Panc1 (cell line): ENCODE data around the gene DPH1. TPM values are rescaled to one million over a fixed set of nuclear protein-coding genes. Genes with fewer than 3 reads are reported as not detected.

Experiments
- ATAC-seq: fragments of 200-7000 bp; cut with Tn5 transposase; 2 replicates; pipeline ENCODE4 v1.9.1; 2020; ENCODE audit warnings: mild to moderate bottlenecking, moderate library complexity
- BruUV-seq: library from RNA; stranded (reverse); fragments of 400-500 nt; replicated peaks from 2 replicates; lab custom pipeline; 2021; lab: Mats Ljungman, UMichigan
- CTCF ChIA-PET: fragments of 300-600 bp; sonication (Branson Sonifier 250); formaldehyde crosslinking; loops from one replicate; lab custom pipeline; 2022; ENCODE audit warnings: antibody characterized with exemption; lab: Charles Lee
- POLR2A ChIA-PET: fragments of 300-600 bp; sonication (Branson Sonifier 250); formaldehyde crosslinking; loops from one replicate; lab custom pipeline; 2022; ENCODE audit warnings: antibody characterized with exemption; lab: Charles Lee
- DNase-seq: peaks from one replicate; pipeline ENCODE4 v3.0.0-alpha.2; 2010; ENCODE audit warnings: low read depth, low spot score
- H3K27ac ChIP-seq: 2 replicates; pipeline ENCODE4 v1.5.1; 2011; ENCODE audit warnings: mild to moderate bottlenecking, low read length, inconsistent platforms
- H3K27me3 ChIP-seq: fragments of 200-500 bp; sonication (Bioruptor generic); 2 replicates; pipeline ENCODE4 v1.6.0; 2014; ENCODE audit warnings: low read length, inconsistent platforms; ENCODE audit not compliant: control insufficient read depth, insufficient read depth
- H3K36me3 ChIP-seq: fragments of 200-500 bp; sonication (Bioruptor generic); 2 replicates; pipeline ENCODE4 v1.5.1; 2014; ENCODE audit warnings: inconsistent platforms, mild to moderate bottlenecking, low read length, moderate library complexity; ENCODE audit not compliant: control insufficient read depth, insufficient read depth
- H3K4me1 ChIP-seq: 2 replicates; pipeline ENCODE4 v1.5.1; 2011; ENCODE audit warnings: inconsistent platforms, mild to moderate bottlenecking, low read length, moderate library complexity; ENCODE audit not compliant: control insufficient read depth, insufficient read depth
- H3K4me3 ChIP-seq, 2 experiments: 2 replicates each; pipeline ENCODE4 v1.5.1; 2011 to 2012; ENCODE audit warnings: low read depth in 2 of 2, low read length in 2 of 2, mild to moderate bottlenecking in 2 of 2, inconsistent platforms in 1 of 2, moderate library complexity in 1 of 2
- H3K9me3 ChIP-seq: fragments of 200-500 bp; sonication (Bioruptor generic); 2 replicates; pipeline ENCODE4 v1.5.1; 2014; ENCODE audit warnings: low read depth, mild to moderate bottlenecking, inconsistent platforms, low read length, moderate library complexity; ENCODE audit not compliant: control insufficient read depth, insufficient read depth
- POLR2AphosphoS5 ChIP-seq: IDR thresholded peaks from 2 replicates; pipeline ENCODE4 v1.6.1; 2012; ENCODE audit warnings: mild to moderate bottlenecking, low read depth, low read length, moderate library complexity
- SIN3A ChIP-seq: IDR thresholded peaks from 2 replicates; pipeline ENCODE4 v1.6.1; 2012; ENCODE audit warnings: low read depth, mild to moderate bottlenecking, low read length, moderate library complexity, borderline replicate concordance; ENCODE audit not compliant: insufficient read depth
- TCF7L2 ChIP-seq: IDR thresholded peaks from 2 replicates; pipeline ENCODE4 v1.6.1; 2011; ENCODE audit warnings: mild to moderate bottlenecking, low read depth, low read length, inconsistent platforms
- in situ Hi-C: cut with HindIII; loops from 2 replicates; pipeline ENCODE4 v1.10.0; 2016; ENCODE audit warnings: low sequenced_read_pairs, low pct_unique_long_range_greater_than_20kb
- intact Hi-C: fragments of 100-400 bp; cut with micrococcal nuclease; formaldehyde crosslinking; loops from one replicate; pipeline ENCODE4 v1.10.0; 2022; ENCODE audit not compliant: unreplicated experiment
- total RNA-seq: library from RNA; stranded (reverse); gene quantifications from one replicate; pipeline ENCODE4 v1.2.1, GENCODE V29; 2021; ENCODE audit not compliant: unreplicated experiment
- TF ChIP-seq, protein P1 (sequence below), 2 experiments: IDR thresholded peaks; 2 replicates each; pipeline ENCODE4 v1.6.1; 2011 to 2012; ENCODE audit warnings: low read depth in 2 of 2, control low read depth in 1 of 2, low read length in 1 of 2, mild to moderate bottlenecking in 1 of 2, moderate library complexity in 1 of 2; ENCODE audit not compliant: insufficient read depth in 1 of 2
- TF ChIP-seq, protein P2 (sequence below): fragments of 450-650 bp; IDR thresholded peaks from 2 replicates; pipeline ENCODE4 v1.5.1; 2017; ENCODE audit warnings: mild to moderate bottlenecking

DPH1 gene
- total RNA-seq, 1 experiment from 2014 or later = 24.3 TPM

DNA sequence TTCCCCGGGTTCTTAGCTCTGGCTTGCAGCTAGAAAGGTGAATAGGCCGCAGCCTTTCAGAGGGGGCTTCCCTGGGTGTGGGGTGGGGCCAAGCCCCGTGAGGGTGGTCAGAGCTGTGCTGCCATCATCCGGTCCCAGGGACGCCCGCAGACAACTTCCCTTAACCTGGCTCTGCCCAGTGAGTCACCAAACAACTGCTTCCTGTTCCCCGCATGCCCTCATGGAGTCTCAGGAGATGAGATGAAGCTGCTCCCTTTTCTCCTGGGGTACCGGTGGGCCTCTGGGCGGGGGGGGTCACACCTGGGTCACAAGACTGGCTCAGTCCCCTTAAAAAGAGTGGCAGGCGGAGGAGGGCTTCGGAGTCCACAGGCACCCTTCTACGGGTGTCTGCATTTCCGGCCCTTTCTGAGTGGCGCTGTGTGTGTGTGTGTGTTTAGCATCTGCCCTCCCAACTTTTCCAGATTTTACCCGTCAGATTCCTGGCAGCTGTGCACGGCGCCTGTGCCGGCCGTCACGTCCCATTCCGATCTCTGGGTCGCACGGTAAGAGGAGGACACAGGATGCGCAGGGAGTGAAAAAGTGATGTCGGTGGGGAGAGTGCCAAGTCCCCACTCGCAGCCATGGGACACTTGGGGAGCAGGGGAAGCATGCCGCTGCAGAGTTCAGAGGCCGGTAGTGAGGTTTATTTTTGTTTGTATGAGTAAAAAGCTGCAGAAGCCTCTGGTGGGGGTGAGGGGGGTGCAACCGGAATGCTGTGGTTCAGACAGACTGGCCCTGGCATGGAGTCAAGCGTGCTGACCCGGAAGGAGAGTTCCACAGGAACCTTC lies 41.7 kb downstream of the DPH1 start:
- in situ Hi-C loops (no loop called here), intact Hi-C loops (no loop called here)
- no peaks in the 10 kb centered on the region for H3K27me3 ChIP-seq
- DNase-seq = no peak
- no peak overlapping the region for H3K4me3 ChIP-seq
- no peaks in the 10 kb centered on the region for H3K4me1 ChIP-seq
- no peak overlapping the region for H3K27ac ChIP-seq
- POLR2A ChIA-PET = no interaction called here
- no peak for ATAC-seq
- no TSS peak for BruUV-seq
- H3K9me3 ChIP-seq = no peaks in the 10 kb centered on the region
- no peaks in the 10 kb centered on the region; the same call in 1 of the 2 replicates for H3K36me3 ChIP-seq
- CTCF ChIA-PET = no interaction called here
- TF ChIP-seq, protein P1, sequence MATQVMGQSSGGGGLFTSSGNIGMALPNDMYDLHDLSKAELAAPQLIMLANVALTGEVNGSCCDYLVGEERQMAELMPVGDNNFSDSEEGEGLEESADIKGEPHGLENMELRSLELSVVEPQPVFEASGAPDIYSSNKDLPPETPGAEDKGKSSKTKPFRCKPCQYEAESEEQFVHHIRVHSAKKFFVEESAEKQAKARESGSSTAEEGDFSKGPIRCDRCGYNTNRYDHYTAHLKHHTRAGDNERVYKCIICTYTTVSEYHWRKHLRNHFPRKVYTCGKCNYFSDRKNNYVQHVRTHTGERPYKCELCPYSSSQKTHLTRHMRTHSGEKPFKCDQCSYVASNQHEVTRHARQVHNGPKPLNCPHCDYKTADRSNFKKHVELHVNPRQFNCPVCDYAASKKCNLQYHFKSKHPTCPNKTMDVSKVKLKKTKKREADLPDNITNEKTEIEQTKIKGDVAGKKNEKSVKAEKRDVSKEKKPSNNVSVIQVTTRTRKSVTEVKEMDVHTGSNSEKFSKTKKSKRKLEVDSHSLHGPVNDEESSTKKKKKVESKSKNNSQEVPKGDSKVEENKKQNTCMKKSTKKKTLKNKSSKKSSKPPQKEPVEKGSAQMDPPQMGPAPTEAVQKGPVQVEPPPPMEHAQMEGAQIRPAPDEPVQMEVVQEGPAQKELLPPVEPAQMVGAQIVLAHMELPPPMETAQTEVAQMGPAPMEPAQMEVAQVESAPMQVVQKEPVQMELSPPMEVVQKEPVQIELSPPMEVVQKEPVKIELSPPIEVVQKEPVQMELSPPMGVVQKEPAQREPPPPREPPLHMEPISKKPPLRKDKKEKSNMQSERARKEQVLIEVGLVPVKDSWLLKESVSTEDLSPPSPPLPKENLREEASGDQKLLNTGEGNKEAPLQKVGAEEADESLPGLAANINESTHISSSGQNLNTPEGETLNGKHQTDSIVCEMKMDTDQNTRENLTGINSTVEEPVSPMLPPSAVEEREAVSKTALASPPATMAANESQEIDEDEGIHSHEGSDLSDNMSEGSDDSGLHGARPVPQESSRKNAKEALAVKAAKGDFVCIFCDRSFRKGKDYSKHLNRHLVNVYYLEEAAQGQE (IDR thresholded peaks at IDR 0.05; ENCODE audit: insufficient read depth in 1 of 2, low read depth in 2 of 2, low read length in 1 of 2) = no peak

DNA sequence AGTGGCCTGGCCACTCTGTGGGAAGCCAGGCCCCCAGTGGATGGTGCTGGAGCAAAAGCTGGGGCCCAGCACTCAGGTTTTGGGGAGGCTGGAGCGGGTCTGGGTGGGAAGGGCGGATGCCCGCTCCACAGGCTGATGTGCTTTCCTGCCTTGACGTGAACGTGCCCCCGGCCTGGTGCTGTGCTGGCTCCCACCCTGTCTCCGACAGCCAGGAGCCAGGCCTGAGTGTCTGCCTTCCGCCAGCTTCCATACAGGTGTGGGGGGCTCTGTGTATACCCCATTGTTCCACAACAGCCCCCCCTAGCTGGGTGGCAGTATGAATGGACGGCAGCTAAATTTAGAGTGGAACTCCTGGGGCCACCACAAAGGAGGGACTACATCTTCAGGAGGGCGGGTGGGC lies 45.0 kb downstream of the DPH1 start:
- DNase-seq = no peak
- CTCF ChIA-PET = interaction anchor here (0.6 kb wide), 1 partner anchor 9 kb away, joined by 3 read pairs; no protein-coding TSS in a partner anchor
- Histone ChIP-seq H3K4me1 (no peaks in the 10 kb centered on the region), H3K27me3 (no peaks in the 10 kb centered on the region), H3K36me3 (no peaks in the 10 kb centered on the region; the same call in 1 of the 2 replicates), H3K4me3 (no peak overlapping the region), H3K27ac (no peak overlapping the region), H3K9me3 (no peaks in the 10 kb centered on the region)
- in situ Hi-C loops = no loop called here
- intact Hi-C loops = no loop called here
- POLR2A ChIA-PET = no interaction called here
- BruUV-seq = no TSS peak
- no peak for TF ChIP-seq POLR2AphosphoS5
- TF ChIP-seq TCF7L2 = no peak
- TF ChIP-seq SIN3A = no peak
- TF ChIP-seq, protein P2, sequence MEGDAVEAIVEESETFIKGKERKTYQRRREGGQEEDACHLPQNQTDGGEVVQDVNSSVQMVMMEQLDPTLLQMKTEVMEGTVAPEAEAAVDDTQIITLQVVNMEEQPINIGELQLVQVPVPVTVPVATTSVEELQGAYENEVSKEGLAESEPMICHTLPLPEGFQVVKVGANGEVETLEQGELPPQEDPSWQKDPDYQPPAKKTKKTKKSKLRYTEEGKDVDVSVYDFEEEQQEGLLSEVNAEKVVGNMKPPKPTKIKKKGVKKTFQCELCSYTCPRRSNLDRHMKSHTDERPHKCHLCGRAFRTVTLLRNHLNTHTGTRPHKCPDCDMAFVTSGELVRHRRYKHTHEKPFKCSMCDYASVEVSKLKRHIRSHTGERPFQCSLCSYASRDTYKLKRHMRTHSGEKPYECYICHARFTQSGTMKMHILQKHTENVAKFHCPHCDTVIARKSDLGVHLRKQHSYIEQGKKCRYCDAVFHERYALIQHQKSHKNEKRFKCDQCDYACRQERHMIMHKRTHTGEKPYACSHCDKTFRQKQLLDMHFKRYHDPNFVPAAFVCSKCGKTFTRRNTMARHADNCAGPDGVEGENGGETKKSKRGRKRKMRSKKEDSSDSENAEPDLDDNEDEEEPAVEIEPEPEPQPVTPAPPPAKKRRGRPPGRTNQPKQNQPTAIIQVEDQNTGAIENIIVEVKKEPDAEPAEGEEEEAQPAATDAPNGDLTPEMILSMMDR = no peak
- TF ChIP-seq, protein P1 (IDR thresholded peaks at IDR 0.05; ENCODE audit: insufficient read depth in 1 of 2, low read depth in 2 of 2, low read length in 1 of 2) = no peak
- no peak for ATAC-seq
